HG03025 (cell line): ENCODE data around the gene DESI1.
"Not testable (repeated sequence)": the region's sequence is repeated elsewhere in the genome, so short reads cannot be mapped to it uniquely, and the experiment has no call there.

ENCODE experiments used
- ATAC-seq: cut with Tn5 transposase; IDR thresholded peaks from one replicate; pipeline ENCODE4 v1.9.1; 2021; ENCODE audit warnings: mild to moderate bottlenecking, moderate library complexity; ENCODE audit not compliant: unreplicated experiment, low FRiP score

DESI1 gene

GRCh38 chr22:41589391-41590241 is 31.2 kb downstream of the DESI1 start, which contains the start of gene PMM1:
Gene PMM1 (minus strand): TSS chr22:41589840. CDS start chr22:41589805, 35 bp downstream.
- ATAC-seq: peak; percentile 82

DNA sequence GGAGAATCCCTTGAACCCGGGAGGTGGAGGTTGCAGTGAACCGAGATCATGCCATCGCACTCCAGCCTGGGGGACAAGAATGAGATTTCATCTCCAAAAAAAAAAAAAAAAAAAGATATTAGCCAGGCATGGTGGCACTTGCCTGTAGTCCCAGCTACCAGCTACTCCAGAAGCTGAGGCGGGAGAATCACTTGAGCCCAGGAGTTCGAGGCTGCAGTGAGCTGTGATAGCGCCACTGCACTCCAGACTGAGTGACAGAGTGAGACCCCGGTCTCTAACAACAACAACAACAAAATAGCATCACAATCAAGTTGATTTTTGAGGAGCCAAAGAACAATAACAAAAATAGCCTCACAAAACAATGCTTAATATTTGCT is 33.5 kb downstream of the DESI1 start:
- ATAC-seq: no peak

DNA sequence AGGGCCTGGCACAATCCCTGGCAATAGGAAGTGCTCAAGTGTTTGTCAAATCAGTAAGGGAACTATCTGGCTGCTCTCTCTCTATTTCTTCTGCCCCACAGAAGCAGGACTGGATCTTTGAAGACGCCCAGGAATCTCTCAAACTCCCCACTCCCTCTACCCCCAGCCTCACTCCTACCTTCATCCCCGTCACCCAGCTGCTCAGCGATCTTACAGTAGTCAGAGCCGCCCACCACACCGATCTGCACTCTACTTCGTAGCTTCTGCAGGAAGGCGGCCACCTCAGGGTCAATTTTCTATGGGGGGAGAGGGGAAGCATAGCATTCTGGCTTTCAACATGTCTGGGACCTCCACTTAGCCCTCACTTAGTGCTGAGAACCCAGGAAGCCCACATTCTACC is 34.9 kb downstream of the DESI1 start:
- ATAC-seq: no peak

GRCh38 chr22:41584881-41585280 is 36.0 kb downstream of the DESI1 start:
- ATAC-seq: no peak

GRCh38 chr22:41582694-41583093 is 38.1 kb downstream of the DESI1 start:
- no peak for ATAC-seq

- no peak for ATAC-seq
Measured at GRCh38 chr22:41579997-41580355, 40.9 kb downstream of the DESI1 start.

DNA sequence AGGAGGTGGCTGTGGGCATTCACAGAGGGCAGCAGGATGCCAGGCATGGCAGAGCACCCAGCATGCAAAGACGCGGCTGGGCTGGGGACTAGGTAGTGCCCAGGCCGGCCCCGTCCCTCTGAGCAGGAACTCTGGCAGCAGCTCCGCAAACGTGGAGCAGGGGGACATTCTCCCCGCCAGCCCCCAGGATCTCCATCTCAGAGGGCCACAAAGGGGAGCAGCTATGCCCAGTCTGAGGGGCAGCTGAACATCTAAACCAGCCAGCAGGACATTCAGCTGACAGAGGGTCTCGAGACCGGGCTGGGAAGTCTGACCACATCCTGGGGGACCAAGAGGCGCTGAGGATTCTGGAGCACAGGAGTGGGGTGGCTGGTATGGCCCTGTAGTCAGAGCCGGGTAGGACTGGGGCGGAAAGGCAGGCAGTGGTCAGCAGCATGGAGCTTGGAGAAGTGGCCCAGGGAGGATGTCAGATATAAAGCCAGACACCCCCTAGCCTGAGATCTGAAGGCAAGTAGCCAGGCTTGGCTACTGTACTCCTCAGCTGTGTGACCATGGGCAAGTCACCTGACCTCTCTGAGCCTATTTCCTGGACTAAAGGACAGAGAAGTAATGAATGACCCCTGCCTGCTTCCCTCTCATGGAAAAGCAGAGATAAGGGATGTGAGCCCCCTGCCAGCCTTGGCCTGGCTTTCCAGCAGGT is 41.4 kb downstream of the DESI1 start:
- no peak for ATAC-seq

DNA sequence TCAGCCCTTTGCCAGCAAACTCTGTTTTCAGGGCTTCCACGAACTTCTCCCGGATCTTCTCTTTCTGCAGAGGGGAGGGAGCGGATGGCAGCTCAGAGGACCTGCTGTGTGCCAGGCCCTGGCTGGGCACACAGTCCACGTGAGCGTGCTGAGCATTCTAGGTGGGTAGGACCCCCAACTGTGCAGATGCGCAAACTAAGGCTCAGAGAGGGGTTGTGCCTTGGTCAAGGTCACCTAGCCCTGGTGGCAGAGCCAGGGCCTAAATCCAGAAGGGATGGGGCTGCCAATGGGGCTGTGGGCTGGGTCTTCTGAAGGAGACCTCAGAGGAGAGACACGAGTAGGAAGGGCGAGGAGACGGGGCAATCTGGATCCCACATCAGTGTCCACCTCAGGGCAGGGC is 42.0 kb downstream of the DESI1 start:
- no peak for ATAC-seq

DNA sequence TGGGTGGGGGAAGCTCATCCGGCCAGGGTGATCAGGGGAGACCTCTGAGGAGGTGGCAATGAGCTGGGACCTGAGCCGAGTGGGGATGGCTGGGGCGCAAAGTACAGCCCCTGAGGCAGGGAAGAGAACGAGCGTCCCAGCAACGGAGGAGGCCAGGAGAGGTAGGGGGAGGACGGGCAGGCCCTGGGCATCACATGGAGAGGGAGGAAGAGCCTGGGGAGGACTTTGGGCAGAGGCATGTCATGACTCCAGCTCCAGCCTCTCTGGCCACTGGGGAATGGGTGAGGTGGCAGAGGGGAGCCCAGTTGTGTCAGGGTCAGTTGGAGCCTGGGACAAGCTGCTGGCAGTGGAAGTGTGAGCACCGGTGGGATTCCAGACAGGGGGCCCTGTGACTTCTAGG is 42.7 kb downstream of the DESI1 start:
- ATAC-seq: no peak

- no peak for ATAC-seq
Measured at GRCh38 chr22:41576877-41577276, 44.0 kb downstream of the DESI1 start.

GRCh38 chr22:41575533-41575932 is 45.3 kb downstream of the DESI1 start:
- ATAC-seq: no peak

DNA sequence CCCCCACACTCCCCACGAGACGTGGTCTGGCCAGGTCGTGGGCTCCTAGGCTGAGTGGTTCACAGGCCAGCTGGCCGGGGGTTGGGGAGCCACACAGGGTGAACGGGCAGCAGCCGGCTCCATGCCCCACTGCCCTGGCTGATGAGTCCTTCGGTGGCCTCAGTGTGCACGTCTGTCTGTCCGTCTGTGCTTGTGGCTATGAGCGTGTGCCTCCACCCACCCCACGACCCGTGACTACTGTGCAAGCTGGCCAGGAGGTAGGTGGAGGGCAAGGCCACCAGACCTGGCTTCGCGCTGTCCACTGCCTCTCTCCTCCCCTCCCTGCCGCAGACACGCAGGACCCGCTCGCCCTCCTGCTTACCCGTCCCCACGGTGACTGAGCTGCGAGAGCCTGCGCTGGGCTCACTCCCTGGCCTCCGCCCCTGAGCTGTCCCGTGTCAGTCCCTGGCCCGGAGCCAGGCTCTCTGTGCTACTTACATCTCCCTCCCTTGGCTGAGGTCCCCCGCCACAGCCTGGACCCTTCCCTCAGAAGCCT is 45.9 kb downstream of the DESI1 start:
- ATAC-seq: no peak

DNA sequence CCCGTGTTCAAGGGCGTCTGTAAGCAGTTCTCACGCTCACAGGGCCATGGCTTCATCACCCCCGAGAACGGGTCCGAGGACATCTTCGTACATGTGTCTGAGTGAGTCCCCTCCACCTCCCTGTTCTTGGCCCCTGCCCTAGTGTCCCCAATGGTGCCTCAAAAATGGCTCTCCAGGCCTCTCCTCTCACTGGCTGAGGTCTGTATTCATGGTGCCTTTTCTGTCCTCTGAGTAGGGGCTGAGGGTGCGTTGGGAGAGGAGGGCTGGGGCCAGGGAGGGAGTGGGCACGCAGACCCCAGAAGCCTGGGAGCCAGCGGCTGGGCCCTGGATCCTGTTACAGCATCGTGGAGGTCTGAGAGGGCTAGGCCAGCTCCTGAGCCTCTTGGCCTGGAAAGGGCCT is 47.2 kb downstream of the DESI1 start:
- ATAC-seq: no peak

DNA sequence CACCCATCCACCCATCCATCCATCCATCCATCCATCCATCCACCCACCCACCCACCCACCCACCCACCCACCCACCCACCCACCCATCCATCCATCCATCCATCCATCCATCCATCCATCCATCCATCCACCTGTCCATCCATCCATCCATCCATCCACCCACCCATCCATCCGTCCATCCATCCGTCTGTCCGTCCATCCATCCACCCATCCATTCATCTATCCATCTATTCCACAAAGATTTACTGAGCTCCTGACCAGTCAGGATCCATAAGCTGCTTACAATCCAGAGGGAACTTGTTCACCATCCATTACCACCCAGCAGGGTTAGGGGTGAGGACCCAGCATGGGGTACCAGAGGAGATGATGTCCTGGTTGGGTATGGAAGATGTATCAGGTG is 48.5 kb downstream of the DESI1 start:
- ATAC-seq: not testable (repeated sequence)

DNA sequence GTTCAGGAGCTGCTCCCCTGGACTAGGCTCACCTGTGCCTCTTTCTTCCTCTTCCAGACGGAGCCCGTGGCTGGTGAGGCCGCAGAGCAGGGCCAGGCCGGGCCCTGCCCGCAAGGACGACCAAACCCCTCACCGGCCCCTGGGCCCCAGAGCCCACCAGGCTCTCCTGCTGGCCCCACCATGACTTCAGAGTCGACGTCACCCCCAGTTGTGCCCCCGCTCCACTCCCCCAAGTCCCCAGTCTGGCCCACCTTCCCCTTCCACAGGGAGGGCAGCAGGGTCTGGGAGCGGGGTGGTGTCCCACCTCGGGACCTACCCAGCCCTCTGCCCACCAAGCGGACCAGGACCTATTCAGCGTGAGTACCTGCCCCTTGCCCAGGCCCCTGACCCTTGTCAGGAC is 49.1 kb downstream of the DESI1 start:
- ATAC-seq: no peak

GRCh38 chr22:41570221-41570620 is 50.6 kb downstream of the DESI1 start:
- no peak for ATAC-seq

DNA sequence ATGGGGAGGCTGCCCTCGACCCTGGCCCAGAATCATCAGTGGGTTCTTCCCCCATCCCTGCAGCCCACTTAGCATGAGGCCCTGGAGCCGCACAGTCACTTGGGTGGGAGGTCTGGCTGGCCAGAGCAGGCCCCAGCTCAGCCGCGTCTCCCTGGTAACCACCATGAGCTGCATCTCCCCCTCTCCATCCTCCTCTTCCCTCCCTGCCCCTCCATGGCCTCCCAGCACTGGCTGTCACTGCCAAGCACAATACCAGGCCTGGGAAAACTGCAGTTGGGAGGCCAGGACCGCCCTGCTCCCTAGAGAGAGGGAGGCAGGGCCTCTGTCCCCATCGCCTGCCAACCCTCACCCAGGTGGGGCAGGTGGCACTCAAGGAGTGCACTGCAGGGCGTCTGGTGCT is 52.0 kb downstream of the DESI1 start:
- ATAC-seq: no peak

- ATAC-seq: no peak
Measured at GRCh38 chr22:41567512-41567768, 53.4 kb downstream of the DESI1 start.

DNA sequence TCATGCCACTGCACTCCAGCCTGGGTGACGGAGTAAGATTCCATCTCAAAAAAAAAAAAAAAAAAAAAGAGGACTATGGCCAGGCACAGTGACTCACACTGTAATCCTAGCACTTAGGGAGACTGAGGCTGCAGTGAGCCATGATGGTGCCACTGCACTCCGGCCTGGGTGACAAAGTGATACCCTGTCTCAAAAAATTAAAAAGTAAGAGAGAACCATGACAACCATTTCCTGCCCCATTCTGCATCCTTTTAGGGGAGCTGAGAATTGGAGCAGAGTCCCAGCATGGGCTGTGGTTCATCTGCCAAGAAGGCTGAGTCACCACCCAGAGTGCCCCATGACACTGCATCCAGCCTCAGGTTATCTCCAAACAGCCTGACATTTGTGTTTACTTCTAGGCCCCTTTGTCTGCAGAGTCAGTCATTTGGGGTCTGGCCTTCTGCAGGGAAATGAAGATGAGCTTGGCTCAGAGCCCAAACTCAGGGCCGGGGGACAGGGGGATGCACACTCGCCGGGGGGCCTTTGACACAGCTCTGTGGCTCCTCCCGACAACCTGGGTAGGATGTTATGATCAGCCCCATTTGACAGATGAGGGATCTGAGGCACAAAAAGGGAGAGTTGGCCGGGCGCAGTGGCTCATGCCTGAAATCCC is 55.3 kb downstream of the DESI1 start:
- no peak for ATAC-seq

- ATAC-seq: no peak
Measured at GRCh38 chr22:41564563-41564962, 56.3 kb downstream of the DESI1 start.

- ATAC-seq: no peak
Measured at GRCh38 chr22:41563051-41563711, 57.7 kb downstream of the DESI1 start.
